Mesothelial cell of epicardium (in vitro differentiated cells): Measurements from ENCODE around the gene SPATS1. TPM values are rescaled to one million over a fixed set of nuclear protein-coding genes. Genes with fewer than 3 reads are reported as not detected.

ENCODE experiments used
- DNase-seq, 2 experiments: peaks; one replicate each; pipeline ENCODE4 v3.0.0; 2021; ENCODE audit warnings: low spot score in 2 of 2; ENCODE audit not compliant: unreplicated experiment in 2 of 2
- H3K27ac Mint-ChIP-seq: 2 replicates; pipeline ENCODE4 v1.8.0; 2021; ENCODE audit warnings: mixed read lengths
- H3K27me3 Mint-ChIP-seq: 2 replicates; pipeline ENCODE4 v1.8.0; 2021; ENCODE audit warnings: low read depth, mixed read lengths
- H3K36me3 Mint-ChIP-seq: 2 replicates; pipeline ENCODE4 v1.8.0; 2021; ENCODE audit warnings: mixed read lengths
- H3K4me1 Mint-ChIP-seq: 2 replicates; pipeline ENCODE4 v1.8.0; 2021; ENCODE audit warnings: mixed read lengths
- H3K4me3 Mint-ChIP-seq: 2 replicates; pipeline ENCODE4 v1.8.0; 2021; ENCODE audit warnings: mild to moderate bottlenecking, moderate library complexity, mixed read lengths
- H3K9me3 Mint-ChIP-seq: 2 replicates; pipeline ENCODE4 v1.8.0; 2021; ENCODE audit warnings: mixed read lengths
- total RNA-seq: library from RNA; stranded (reverse); gene quantifications from 3 replicates; pipeline ENCODE4 v1.2.1, GENCODE V29; 2021
- TF ChIP-seq, protein P1 (sequence below): fragments of 200-600 bp; sonication (generic); IDR thresholded peaks from one replicate; pipeline ENCODE4 v1.5.0; 2021; ENCODE audit warnings: antibody characterized with exemption; ENCODE audit not compliant: unreplicated experiment

SPATS1 gene
- total RNA-seq, 1 donor from 2014 or later: not detected

DNA sequence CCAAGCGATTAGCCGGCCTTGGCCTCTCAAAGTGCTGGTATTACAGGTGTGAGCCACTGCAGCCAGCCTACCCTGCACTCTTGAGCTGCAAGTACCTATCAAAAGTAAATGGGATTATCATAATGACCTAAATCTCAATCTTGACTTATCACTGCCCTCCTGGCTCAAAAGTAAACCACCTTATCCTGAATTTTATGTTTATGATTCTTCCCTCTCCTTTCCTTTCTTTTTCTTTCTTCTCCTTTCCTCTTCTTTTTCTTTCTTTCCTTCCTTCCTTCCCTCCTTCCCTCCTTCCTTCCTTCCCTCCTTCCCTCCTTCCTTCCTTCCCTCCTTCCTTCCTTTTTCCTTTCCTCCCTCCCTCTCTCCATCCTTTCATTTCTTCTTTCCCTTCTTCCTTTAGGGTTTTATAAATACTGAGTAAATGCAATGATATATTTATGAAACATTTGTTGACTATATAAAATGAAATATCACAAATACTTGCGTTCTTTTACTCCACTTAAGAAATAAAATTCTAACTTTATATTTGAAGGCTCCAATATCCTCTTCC is 21.0 kb downstream of the SPATS1 start:
- H3K27ac Mint-ChIP-seq: no peak overlapping the region
- DNase-seq: no peak
- TF ChIP-seq, protein P1, sequence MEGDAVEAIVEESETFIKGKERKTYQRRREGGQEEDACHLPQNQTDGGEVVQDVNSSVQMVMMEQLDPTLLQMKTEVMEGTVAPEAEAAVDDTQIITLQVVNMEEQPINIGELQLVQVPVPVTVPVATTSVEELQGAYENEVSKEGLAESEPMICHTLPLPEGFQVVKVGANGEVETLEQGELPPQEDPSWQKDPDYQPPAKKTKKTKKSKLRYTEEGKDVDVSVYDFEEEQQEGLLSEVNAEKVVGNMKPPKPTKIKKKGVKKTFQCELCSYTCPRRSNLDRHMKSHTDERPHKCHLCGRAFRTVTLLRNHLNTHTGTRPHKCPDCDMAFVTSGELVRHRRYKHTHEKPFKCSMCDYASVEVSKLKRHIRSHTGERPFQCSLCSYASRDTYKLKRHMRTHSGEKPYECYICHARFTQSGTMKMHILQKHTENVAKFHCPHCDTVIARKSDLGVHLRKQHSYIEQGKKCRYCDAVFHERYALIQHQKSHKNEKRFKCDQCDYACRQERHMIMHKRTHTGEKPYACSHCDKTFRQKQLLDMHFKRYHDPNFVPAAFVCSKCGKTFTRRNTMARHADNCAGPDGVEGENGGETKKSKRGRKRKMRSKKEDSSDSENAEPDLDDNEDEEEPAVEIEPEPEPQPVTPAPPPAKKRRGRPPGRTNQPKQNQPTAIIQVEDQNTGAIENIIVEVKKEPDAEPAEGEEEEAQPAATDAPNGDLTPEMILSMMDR: no peak
- H3K4me1 Mint-ChIP-seq: no peaks in the 10 kb centered on the region
- no peak overlapping the region for H3K4me3 Mint-ChIP-seq
- H3K27me3 Mint-ChIP-seq: peaks cover 47% of the 10 kb centered on the region
- H3K9me3 Mint-ChIP-seq: no peaks in the 10 kb centered on the region
- no peaks in the 10 kb centered on the region for H3K36me3 Mint-ChIP-seq

DNA sequence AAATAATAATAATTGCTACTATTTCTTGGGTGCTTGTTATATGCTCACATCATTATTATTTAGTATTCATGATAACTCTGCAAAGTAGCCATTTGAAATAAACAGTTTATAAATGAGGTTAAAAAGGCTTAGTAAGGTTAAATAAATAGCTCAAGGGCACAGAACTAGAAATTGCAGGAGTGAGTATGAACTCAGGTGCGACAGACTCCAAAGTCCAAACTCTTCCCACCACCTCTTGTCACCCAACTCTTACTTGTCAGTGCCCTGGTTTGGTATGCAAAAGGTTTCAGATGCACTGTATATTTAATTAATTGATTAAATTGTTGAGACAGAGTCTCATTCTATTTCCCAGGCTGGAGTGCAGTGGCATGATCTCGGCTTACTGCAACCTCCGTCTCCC is 24.3 kb downstream of the SPATS1 start:
- DNase-seq: no peak
- Mint-ChIP-seq H3K4me3 (no peak overlapping the region), H3K9me3 (no peaks in the 10 kb centered on the region), H3K27me3 (peaks cover 46% of the 10 kb centered on the region), H3K4me1 (no peaks in the 10 kb centered on the region), H3K27ac (no peak overlapping the region), H3K36me3 (no peaks in the 10 kb centered on the region)
- TF ChIP-seq, protein P1: no peak

DNA sequence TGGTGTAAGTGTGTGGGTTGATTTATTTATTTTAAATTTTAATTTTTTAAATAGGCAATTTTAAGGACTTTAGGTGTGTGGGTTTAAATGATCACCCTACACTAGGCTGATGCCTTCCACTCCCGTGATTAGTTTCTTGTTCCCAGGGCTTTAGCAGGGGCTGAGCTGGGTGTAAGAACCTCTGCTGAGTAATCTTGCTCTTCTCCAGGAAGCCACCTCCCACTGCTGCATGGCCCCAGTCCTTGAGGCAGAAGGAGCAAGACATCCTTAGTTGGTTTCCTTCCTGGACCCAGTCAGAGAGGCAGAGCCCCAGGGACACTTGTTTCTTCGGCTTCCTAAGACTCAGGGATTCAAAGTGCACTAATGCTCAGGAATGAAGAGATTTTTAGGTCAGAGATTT is 25.2 kb downstream of the SPATS1 start:
- H3K4me3 Mint-ChIP-seq: no peak overlapping the region
- no peaks in the 10 kb centered on the region for H3K4me1 Mint-ChIP-seq
- H3K27ac Mint-ChIP-seq: no peak overlapping the region
- DNase-seq: no peak
- H3K27me3 Mint-ChIP-seq: peaks cover 42% of the 10 kb centered on the region
- H3K36me3 Mint-ChIP-seq: no peaks in the 10 kb centered on the region
- TF ChIP-seq, protein P1: no peak
- H3K9me3 Mint-ChIP-seq: no peaks in the 10 kb centered on the region

DNA sequence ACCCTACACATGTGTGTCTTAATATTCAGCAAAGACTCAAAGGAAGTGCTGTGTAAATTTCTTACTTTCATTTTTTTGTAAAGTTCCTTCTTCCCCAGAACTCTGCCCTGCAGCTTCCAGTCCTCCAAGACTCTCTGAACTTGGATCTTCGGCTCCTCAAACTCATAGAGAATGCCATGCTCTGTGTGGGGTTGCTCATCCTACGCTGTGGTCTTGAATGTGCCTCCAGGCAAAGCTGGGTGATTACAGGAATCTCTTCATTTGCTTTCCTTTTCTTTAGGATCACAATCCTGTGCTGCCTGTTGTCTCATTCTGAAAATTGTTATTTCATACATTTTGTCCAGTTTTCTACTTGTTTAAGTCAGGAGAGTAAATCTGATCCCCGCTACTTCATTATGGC is 30.6 kb downstream of the SPATS1 start:
- H3K4me3 Mint-ChIP-seq: no peak overlapping the region
- no peak overlapping the region for H3K27ac Mint-ChIP-seq
- TF ChIP-seq, protein P1: no peak
- no peak for DNase-seq
- no peaks in the 10 kb centered on the region for H3K9me3 Mint-ChIP-seq
- peaks cover 36% of the 10 kb centered on the region for H3K27me3 Mint-ChIP-seq
- no peaks in the 10 kb centered on the region for H3K36me3 Mint-ChIP-seq
- no peaks in the 10 kb centered on the region for H3K4me1 Mint-ChIP-seq

DNA sequence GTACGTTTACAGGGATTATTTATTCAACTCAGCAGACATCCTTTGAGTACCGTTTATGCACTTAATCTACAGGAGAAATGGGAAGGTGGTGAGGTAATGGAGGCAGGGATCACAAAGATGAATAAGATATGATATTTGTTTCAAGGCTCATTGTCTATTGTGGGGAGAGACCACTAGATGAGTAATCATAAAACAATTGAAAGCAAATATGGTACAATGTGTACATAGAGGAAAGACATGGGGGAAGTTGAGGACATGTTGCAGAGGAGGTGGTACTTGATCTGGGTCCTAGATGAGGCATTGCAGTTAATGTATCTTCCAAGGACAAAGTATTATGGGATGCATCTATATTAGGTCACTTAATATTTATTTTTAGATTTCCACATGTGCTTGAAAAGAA is 31.3 kb downstream of the SPATS1 start:
- H3K4me1 Mint-ChIP-seq: no peaks in the 10 kb centered on the region
- TF ChIP-seq, protein P1: no peak
- H3K9me3 Mint-ChIP-seq: no peaks in the 10 kb centered on the region
- no peak overlapping the region for H3K4me3 Mint-ChIP-seq
- no peak for DNase-seq
- no peak overlapping the region for H3K27ac Mint-ChIP-seq
- H3K36me3 Mint-ChIP-seq: no peaks in the 10 kb centered on the region
- H3K27me3 Mint-ChIP-seq: peaks cover 31% of the 10 kb centered on the region

DNA sequence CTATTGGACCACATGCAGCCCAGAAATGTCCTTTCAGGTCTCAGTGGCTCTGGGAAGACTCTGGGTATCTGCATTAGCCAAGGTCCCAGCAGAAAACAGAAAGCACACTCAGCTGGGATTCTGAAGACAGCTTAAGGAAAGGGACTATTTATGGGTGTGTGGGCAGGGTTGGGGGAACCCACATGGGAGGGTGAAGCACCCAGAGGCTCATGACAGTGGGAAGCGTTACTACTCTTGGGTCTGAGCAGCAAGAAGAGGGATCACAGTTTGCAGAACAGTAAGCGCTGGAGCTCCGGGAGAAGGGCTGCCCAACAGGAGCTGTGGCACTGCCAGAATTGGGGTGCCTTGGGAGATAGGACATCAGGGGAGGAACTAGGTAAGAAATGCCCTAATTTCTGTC is 32.6 kb downstream of the SPATS1 start:
- Mint-ChIP-seq H3K9me3 (no peaks in the 10 kb centered on the region), H3K27ac (no peak overlapping the region), H3K27me3 (peaks cover 28% of the 10 kb centered on the region), H3K36me3 (no peaks in the 10 kb centered on the region), H3K4me3 (no peak overlapping the region), H3K4me1 (no peaks in the 10 kb centered on the region)
- TF ChIP-seq, protein P1: no peak
- no peak for DNase-seq
